HK-2 (cell line): Measurements from ENCODE around the gene GLIPR2.
"Not testable (repeated sequence)": the region's sequence is repeated elsewhere in the genome, so short reads cannot be mapped to it uniquely, and the experiment has no call there.

Source experiments
- DNase-seq: peaks from one replicate; pipeline ENCODE4 v3.0.0-alpha.2; 2018; ENCODE audit not compliant: unreplicated experiment

The GLIPR2 gene

DNA sequence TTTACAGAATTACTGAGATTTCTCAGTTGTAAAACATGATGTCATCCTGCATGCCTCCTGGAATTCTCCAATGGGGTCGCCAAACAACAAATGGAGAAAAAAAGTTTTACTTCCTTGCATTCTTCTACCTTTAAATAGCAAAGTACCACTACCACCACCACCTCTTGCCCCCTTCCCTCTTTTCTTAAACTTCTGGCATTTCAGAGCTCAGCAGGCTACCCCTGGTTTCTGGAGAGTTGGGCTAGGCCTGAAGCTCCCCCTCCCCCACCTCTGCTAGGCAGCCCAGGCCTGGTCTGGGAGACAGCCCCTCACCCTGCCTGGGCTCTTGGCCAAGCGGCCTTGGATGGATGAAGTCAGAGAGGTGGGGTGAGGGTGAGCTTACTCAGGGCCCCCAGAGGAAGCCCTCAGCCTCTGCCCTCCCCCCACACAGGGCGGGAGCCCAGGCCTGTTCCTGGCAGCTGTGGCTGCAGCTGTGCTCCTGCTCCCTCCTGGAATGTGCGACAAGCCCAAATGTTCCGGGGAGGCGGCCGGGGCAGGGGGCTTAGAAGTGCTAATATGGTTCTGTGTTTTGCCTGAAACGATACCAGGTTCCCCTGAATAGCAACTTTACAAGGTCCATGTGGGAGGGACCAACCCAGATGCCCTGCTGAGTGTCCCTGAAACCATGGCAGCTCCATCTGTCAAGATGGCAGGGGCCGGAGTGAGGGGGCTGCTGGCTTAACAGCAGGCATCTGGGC is 26.7 kb downstream of the GLIPR2 start:
- peak; percentile 71 for DNase-seq

DNA sequence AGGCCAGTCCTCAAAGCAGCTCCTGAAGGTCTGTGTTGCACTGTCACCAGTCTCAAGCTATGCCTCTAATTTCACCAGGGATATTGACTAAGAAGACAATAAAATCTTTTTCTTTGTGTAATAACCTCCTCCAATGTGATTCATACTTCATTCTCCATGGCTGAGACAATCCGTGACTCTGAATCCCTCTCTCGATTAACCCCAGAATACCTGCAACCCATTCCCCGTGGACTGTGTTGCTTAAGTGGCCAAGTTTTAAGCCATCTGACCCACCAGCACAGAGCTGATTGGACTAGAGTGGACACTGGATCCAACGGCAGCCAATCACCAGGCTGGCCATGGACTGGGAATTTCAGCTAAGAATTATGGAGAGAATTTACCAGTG is 27.2 kb downstream of the GLIPR2 start:
- no peak for DNase-seq

DNA sequence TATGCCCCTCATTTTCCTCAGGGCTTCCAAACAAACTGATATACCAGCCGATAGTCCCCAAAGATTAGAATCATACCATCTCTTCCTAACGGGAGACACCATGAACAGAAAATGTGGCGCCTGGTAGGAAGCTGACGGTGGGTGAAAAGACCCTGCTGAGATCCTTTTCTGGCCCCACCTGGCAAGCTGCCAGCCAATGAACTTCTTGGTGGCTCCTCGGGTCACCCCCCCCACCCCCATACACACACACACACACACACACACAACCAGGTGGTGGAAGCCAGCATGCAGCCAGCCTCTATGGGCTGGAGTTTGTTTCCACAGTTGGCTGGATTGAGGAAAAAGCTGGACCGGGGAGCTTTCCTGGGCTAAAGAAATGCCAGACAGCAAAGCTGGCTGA is 27.8 kb downstream of the GLIPR2 start:
- DNase-seq = no peak

DNA sequence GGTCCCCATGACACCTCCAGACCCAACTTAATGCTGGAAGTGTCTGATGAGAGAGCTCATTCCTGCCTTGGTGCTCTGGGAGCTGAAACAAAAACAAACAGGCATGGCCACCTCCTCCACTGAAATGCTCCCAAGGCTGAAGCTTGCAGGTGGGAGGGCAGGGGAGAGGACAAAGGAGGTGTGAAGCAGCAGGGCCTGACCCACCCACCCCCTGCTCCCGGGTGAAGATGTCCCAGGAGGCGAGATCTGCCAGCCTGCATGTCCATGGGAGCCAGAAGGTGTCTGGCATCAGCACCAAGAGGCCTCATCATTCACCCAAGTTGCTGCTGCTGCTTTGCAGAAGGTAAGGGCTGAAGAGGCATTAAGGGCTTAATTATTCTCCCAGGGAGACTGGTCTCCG is 28.5 kb downstream of the GLIPR2 start:
- DNase-seq = no peak

DNA sequence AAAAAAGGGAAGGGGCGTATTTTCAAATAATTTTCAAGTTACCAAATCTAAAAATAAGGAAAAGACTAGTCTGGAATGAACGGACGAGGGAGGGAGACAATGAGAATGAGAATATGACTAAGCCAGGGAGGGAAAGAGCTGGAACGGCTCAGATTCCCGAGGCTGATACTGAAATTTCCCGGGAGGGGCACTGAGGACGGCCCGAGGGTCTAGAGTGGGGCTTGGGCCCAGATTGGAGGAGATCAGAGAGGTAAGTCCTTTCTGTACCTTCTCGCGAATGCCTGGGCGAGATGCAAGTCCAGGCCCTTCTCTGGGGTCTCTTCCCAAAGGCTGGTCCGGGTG is 29.3 kb downstream of the GLIPR2 start:
- no peak for DNase-seq

DNA sequence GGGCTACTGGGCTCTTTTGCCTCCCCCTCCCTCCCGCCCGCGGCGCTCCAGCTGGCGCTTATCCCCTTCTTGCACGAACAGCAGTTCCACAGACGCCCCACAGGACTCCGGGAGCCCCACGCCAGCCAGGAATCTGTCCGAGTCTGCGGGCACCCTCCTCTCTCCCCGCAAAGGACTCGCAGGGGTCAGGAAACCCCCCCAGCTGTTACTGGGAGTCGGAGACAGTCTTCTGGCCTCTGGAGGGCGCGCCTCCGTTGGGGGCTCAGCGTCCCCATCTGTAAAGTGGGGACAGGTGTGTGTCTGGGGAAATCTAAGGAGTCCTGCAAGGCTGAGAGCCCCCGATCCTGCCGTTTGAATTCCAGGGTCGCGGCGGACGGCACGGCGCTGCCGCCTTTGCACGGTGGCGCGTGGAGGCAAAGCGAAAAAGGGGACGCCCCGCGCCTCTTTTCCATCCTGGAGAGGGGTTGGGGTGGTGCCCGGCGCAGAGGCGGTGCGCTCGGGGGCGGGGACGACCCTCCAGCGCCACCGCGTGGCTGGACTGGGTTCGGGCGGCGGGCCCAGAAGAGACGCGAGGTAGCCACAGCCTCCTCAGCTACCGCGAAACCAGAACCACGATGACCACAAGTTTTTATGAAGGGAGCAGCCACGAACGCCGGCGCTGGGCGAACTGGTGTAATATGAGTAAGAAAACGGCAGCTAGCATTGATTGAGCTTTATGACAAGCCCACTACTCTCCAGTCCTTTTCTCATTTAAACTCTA is 29.8 kb downstream of the GLIPR2 start:
- DNase-seq = peak; percentile 78

DNA sequence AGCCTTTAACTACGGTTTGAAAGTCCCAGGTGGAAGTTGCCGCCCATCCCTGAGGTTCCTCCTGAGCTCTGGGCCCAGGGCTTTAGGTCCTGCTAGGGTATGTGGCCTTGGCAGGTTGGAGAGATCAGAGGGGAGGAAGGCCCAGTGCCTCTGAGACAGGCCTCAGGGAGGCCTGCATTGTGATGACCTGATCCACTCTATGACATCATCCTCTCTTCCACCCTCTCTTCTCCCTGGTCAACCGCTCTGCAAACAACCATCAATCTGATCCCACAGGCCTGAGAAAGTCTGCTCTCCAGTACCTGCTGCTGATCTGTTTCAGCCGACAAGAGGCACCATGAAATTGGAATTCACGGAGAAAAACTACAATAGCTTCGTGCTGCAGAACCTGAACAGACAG is 32.6 kb downstream of the GLIPR2 start, which contains the start of gene CCIN:
Gene CCIN (plus strand): TSS at position 223 of the 400 bp plus-strand sequence. CDS start 115 bp downstream, at position 338.
- no peak for DNase-seq

DNA sequence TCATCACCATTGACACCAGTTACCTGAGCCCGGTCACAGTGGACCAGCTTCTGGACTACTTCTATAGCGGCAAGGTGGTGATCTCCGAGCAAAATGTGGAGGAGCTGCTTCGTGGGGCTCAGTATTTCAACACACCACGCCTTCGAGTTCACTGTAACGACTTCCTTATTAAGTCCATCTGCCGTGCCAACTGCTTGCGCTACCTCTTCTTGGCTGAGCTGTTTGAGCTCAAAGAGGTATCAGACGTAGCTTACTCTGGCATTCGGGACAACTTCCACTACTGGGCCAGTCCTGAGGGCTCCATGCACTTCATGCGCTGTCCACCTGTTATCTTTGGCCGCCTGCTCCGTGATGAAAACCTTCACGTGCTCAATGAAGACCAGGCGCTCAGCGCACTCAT is 33.2 kb downstream of the GLIPR2 start:
- no peak for DNase-seq

DNA sequence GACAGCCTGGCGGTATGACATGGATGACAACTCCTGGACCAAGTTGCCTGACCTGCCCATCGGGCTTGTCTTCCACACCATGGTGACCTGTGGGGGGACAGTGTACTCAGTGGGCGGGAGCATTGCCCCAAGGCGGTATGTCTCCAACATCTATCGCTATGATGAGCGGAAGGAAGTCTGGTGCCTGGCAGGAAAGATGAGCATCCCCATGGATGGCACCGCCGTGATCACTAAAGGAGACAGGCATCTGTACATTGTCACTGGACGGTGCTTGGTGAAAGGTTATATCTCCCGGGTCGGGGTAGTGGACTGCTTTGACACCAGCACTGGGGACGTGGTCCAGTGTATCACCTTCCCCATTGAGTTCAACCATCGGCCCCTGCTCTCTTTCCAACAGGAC is 34.0 kb downstream of the GLIPR2 start:
- no peak for DNase-seq

DNA sequence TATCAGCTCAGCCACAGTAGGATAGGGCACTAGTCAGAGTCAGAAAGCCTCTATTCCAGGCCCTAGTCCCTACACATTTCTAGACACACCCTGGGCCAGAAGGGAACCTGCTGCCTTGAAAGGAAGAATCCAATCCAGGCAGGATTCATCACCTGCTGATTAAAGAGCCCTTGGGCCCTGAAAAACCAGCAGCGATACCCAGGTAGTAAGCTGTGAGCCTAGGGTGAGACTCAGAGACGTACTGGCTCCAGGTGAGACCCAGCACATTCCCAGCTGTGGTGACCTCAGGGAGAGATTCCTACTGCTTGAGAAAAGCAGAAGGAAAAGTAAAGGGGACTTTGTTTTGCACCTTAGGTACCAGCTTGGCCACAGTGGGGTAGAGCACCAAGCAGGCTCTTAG is 37.3 kb downstream of the GLIPR2 start:
- no peak for DNase-seq

DNA sequence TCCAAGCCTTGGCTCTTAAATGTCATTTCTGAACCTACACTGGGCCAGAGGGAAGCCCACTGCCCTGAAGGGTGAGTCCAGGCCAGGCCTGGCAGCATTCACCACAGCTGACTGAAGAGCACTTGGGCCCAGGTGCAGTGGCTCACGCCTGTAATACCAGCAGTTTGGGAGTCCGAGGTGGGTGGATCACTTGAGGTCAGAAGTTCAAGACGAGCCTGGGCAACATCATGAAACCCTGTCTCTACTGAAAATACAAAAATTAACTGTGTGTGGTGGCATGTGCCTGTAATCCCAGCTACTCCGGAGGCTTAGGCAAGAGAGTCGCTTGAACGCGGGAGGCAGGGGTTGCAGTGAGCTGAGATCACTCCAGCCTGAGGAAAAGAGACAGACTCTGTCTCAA is 37.7 kb downstream of the GLIPR2 start:
- no peak for DNase-seq

DNA sequence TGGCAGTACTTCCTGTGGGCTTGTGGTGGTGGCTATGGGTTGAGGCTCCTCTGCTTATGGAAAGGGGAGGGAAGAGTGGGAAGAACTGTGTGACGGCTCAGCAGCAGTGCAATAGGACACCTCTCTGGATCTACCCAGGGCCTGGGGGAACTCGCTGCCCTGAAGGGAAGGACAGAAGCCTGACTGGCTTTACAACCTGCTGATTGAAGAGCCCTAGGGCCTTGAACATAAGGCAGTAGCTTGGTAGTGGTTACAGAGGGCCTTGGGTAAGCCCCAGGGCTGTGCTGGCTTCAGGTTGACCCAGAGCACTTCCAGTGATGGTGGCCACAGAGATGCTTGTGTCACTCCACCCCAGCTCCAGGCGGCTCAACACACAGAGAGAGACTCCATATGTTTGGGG is 38.2 kb downstream of the GLIPR2 start:
- no peak for DNase-seq

DNA sequence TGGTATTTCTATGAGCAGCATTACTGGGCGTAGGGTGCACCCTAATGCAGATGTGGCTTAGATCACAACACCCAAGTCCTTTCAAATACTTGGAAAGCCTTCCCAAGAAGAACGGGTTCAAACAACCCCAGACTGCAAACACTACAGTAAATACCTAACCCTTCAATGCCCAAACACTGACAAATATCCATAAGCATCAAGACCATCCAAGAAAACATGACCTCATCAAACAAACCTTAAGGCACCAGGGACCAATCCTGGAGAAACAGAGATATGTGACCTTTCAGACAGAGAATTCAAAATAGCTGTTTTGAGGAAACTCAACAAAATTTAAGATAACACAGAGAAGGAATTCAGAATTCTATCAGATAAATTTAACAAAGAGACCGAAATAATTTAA is 38.7 kb downstream of the GLIPR2 start:
- DNase-seq = not testable (repeated sequence)

DNA sequence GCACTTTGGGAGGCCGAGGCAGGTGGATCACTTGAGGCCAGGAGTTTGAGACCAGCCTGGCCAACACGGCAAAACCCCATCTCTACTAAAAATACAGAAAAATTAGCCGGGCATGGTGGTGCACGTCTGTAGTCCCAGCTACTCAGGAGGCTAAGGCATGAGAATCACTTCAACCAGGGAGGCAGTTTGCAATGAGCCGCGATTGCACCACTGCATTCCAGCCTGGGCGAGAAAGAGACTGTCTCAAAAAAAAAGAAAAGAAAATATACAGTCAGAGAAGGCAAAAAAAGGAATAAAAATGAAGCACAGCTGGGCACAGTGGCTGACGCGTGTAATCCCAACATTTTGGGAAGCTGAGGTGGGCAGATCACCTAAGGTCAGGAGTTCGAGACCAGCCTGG is 40.0 kb downstream of the GLIPR2 start:
- DNase-seq = not testable (repeated sequence)

DNA sequence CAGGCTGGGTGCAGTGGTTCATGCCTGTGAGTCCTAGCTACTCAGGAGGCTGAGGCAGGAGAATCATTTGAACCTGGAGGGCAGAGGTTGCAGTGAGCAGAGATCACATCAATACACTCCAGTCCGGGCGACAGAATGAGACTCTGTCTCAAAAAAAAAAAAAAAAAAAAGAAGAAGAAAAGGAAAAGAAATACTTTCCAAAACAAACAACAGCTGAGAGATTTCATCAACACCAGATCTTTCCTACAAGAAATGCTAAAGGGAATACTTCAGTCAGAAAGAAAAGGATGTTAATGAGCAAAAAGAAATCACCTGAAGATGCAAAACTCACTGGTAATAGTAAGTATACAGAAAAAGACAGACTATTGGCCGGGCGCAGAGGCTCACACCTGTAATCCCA is 41.0 kb downstream of the GLIPR2 start:
- no peak for DNase-seq

DNA sequence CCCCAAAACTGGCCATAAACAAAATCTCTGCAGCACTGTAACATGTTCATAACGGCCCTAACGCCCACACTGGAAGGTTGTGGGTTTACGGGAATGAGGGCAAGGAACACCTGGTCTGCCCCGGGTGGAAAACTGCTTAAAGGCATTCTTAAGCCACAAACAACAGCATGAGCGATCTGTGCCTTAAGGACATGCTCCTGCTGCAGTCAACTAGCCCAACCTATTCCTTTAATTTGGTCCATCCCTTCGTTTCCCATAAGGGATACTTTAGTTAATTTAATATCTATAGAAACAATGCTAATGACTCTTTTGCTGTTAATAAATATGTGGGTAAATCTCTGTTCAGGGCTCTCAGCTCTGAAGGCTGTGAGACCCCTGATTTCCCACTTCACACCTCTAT is 43.7 kb downstream of the GLIPR2 start:
- not testable (repeated sequence) for DNase-seq

DNA sequence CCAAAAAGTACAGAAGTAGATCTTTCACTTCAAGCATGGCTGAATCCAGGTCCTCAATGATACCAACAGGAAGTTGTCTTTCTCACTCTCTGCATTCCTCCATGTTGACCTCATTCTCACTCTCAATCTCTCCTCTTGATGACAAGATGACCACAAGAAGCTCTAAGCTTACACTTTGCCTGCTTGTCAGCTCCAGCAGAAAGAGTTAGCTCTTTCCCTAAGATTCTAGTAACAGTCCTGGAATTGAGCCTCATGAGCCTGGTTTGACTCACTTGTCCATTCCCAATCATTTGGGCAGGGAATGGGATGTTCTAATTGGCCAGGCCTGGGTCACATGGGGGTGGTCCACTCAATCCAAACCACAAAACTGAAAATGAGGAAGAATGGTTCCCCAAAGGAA is 50.9 kb downstream of the GLIPR2 start:
- DNase-seq = no peak

DNA sequence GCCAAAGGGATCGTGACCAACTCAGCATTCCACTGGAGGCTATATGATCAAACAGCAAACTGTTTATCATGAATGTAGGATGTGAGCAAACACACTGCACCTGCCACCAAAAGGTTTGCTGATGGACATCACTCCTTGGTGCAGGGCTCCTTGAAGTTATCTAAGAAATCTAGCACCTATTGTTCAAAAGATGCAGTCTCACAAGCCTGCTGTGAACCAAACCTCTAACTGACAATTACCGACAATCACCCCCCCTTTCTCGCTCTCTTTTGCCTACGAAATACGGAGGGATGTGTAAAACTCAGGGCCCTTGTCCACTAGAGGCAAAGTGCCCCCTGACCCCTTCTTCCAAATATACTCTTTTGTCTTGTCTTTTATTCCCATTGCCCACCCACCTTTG is 51.7 kb downstream of the GLIPR2 start:
- DNase-seq = no peak

DNA sequence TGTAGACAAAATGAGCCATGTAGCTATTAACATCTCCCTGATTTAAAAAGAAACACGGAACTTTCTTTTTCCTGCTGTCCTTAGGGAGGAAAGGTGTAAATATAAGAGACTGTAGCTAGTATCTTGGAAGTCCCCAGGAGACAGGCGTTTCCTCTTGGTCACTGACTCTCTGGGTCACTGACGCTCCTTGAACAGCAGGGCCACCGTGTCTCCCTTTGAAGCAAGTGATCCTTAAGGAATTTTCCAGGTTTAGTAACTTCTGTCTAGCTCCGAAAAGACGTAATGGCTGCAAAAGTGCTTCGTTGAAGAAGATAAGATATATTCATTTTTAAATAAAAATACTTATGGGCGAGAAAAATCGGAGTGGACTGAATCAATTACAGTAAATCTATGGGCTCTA is 53.4 kb downstream of the GLIPR2 start:
- no peak for DNase-seq

DNA sequence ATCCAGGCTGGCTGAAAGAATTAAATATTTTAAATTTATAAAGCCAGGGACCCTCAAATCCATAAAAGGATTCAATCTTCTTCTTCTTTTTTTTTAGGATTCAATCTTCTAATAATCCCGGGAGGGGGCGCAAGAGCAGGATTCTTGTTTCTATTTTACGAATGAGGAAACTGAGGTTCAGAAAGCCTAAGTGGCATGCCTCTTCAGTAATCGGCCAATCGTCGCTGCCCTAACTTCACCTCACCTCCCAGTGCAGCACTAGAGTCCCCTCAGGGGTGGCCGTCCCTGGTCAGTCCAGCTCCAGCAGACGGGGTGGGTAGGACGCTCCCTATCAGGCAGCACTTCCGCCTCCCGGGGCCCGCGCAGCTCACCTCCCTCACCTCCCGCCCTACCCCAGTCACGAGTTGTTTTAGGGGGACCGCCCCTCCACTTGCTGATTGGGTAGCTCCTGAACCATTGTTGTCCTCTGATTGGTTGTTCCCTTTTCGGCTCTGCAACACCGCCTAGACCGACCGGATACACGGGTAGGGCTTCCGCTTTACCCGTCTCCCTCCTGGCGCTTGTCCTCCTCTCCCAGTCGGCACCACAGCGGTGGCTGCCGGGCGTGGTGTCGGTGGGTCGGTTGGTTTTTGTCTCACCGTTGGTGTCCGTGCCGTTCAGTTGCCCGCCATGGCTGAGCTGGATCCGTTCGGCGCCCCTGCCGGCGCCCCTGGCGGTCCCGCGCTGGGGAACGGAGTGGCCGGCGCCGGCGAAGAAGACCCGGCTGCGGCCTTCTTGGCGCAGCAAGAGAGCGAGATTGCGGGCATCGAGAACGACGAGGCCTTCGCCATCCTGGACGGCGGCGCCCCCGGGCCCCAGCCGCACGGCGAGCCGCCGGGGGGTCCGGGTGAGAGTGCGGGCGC is 54.1 kb downstream of the GLIPR2 start, which contains the start of gene CLTA:
Gene CLTA (plus strand): TSS at position 534 of the 902 bp plus-strand sequence. CDS start 136 bp downstream, at position 670.
- DNase-seq = peak; percentile 93

DNA sequence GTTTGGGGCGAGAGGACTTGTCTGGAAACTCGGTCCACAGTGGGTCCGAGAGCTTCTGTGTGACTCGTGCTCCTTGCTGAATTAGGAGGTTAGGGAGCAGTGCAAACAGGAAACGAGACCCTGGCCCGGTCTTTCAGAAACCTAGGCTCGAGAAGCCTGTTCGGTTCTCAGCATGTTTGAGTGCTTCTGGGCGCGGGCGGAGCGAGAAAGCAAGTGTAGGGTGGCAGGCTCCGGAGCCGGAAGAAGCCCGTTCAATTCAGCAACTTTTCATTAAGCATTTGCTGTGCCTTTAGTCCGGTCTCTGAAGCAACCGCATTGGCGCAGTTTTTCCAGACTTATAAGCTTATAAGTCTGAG is 54.7 kb downstream of the GLIPR2 start:
- DNase-seq = no peak

DNA sequence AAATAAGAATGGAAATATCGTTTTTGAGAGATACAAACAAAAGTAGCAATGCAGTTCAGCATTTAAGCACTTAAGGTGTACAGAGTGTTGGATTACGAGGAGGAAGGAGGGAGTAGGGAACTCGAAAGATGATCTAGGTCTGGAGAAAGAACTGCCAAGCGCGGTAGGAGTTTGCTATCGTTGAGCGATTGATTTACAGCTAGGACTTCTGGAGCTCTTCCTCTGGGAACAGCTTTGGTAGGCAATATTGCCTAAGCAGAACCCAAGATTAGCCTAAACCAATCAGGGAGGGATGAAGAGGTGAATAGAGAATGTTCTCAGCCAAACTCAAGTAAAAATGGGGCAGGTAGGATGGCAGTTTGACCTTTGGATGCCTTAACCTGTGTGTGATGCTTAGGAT is 55.2 kb downstream of the GLIPR2 start:
- DNase-seq = no peak
